Measurements from ENCODE around the gene SPDYE4.

- TF ChIP-seq CTCF (IDR thresholded peaks at IDR 0.05), result no peak
- TF ChIP-seq EZH2 (IDR thresholded peaks at IDR 0.05; ENCODE audit: borderline replicate concordance, insufficient read depth, low read depth, low read length, poor library complexity, severe bottlenecking), result no peak
Observed at GRCh38 chr17:8708025-8708461, 50.3 kb downstream of the SPDYE4 start.
